ENCODE measurements around the gene BEGAIN.
A peak's percentile ranks its signal among the peaks of the same experiment; 100 is the strongest.

The BEGAIN gene

DNA sequence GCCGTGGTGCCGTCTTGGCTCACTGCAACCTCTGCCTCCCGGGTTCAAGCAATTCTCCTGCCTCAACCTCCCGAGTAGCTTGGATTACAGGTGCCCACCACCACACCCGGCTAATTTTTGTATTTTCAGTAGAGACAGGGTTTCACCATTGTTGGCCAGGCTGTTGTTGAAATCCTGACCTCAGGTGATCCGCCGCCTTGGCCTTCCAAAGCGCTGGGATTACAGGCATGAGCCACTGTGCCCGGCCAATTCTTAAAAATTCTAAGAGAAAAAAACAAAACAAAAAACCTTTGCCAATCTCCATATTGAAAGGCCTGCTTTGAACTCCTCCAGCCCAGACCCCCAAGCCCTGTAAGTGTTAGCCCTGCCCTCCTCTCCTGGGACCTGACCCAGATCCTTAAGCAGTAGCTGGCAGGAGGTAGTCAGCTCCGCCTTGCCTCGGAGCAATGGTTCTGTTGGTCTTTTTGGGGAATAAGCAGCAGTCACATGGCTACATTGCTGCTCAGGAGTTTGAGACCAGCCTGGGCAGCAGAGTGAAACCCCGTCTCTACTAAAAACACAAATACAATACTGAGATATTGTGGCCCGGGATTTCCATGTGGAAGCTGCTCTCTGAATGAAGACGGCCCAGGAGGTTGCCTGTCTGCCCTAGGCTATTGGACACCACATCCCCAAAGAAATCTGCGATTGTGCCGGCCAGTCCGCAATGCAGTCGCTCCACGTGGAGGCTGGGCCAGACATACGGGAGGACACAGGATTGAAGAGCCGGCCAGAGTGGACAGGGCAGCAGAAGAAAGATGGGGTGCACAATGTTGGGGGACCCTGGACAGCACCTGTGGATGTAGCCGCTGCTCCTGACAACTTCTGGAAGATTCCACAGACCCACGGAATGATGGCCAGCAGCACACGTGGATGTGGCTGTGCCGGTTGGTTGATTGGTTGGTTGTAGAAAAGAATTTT is 28.8 kb upstream of the BEGAIN start:
- no peak for DNase-seq

DNA sequence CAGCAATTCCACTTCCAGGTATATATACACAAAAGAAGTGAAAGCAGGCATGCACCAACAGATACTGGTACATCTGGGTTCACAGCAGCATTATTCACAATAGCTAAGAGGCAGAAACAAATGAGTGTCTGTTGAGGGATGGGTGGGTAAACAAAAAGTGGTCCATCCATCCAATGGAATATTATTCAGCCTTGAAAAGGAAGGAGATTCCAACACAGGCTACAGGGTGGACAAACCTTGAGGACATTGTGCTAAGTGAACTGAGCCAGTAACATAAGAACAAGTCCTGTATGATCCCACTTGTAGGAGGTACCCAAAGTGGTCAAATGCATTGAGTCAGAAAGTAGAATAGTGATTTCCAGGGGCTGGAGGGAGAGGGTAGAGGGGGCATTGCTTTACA is 27.6 kb upstream of the BEGAIN start:
- DNase-seq, result no peak

DNA sequence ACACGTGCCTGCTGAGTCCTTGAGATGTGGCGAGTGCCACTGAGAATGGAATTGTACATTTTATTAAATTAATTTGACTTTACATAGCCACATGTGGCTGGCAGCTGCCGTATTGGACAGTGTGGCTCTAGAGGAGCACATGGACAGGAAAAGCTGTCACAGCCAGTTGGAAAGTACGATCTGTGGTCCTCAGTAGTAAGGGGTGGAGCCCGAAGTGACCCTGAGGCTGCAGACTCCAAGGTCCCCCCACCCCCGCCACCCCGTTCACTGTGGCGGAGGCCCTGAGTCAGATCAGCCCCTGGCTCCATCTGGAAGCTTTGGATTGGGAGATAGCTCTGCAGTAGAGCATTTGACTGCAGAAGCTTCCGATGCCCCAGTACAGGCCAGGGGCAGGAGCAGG is 25.8 kb upstream of the BEGAIN start:
- DNase-seq, result peak in 1 of 2 experiments; percentile 9

DNA sequence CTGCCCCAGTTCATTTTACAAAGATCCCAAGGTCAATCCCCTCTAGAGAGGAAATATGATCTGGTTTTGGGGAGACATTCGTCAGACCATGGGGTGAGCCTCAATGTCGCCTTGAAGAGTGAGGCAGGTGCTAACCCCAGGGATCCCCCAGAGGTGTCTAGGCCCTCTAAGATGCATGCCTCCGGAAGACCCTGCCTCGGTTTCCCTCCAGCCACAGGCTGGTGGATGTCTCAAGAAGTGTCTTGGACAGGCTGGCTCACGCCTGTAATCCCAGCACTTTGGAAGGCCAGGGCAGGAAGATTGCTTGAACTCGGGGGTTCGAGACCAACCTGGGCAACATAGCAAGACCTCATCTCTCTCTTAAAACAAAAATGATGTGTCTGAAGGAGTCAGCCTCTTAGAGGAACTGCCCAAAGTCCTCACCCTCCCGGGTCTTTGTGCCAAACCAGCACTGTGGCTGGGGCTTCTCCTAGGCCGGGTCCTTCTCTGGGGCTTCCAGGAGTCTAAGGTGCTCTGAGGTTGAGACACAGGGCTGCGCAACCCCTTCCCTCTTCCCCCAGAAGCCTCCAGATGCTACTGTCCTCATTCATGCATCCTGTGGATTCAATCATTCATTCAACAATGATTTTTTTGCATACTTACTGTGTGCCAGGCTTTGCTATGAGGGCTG is 24.7 kb upstream of the BEGAIN start:
- DNase-seq, result peak in 1 of 2 experiments; percentile 11

DNA sequence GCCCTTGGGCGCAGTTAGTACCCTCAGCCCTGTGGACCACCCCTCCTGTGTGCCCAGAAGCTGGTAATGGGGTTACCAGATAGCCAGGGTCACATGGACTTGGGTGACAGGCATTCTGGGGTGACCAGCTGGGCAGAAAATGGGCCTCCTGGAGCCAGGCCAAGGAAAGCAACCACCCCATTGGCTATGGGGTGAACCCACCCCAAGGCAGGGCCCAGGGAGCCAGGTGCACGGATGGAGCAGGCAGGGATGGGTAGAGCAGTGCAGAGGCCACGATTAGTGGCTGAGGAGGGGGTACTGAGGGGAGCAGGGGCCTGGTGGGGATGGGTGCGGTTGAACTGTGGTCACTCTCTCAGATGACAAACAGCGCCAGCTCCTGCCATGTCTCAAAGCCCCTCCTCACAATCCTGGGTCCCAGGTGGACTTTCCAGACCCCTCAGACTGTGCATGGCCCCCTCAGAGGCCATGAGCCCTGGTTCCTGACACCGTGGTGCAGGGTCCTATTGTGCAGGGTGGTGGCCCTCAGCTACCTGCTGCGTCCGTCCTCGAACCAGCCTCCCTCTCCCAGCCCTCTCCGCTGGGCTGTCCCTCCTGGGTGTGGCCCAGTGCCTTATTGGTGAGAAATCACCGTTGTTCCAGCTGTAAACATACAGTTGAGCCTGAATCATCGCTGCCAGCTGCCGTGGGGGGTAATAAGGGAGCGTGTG is 23.4 kb upstream of the BEGAIN start:
- peak in 1 of 2 experiments; percentile 9 for DNase-seq

- DNase-seq, result peak in 1 of 2 experiments; percentile 9
These were observed 22.7 kb upstream of the BEGAIN start for GRCh38 chr14:100609941-100610391.

- no peak for DNase-seq
These were observed 22.2 kb upstream of the BEGAIN start for GRCh38 chr14:100609331-100609870.

GRCh38 chr14:100608586-100609330 is 21.5 kb upstream of the BEGAIN start:
- no peak for DNase-seq

DNA sequence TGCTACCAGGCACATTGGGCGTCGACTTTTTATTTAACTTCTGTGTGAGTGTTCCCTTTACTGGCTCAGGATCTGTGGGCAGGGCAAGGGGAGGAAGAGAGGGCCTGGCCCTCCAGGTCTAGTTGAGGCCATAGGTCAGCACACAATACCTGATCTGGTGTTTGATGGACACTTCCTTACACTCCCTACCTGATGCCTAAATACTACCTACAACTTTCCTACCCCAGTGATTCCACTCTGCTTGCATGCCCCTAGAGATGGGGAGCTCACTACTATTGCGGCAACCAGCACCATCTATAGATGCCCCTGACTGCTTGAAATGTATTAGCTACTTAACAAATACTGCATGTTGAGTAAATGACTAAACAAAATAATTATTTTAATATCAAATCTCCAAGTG is 20.8 kb upstream of the BEGAIN start:
- DNase-seq, result no peak

- DNase-seq, result no peak
These were observed 20.4 kb upstream of the BEGAIN start for GRCh38 chr14:100607611-100607956.

DNA sequence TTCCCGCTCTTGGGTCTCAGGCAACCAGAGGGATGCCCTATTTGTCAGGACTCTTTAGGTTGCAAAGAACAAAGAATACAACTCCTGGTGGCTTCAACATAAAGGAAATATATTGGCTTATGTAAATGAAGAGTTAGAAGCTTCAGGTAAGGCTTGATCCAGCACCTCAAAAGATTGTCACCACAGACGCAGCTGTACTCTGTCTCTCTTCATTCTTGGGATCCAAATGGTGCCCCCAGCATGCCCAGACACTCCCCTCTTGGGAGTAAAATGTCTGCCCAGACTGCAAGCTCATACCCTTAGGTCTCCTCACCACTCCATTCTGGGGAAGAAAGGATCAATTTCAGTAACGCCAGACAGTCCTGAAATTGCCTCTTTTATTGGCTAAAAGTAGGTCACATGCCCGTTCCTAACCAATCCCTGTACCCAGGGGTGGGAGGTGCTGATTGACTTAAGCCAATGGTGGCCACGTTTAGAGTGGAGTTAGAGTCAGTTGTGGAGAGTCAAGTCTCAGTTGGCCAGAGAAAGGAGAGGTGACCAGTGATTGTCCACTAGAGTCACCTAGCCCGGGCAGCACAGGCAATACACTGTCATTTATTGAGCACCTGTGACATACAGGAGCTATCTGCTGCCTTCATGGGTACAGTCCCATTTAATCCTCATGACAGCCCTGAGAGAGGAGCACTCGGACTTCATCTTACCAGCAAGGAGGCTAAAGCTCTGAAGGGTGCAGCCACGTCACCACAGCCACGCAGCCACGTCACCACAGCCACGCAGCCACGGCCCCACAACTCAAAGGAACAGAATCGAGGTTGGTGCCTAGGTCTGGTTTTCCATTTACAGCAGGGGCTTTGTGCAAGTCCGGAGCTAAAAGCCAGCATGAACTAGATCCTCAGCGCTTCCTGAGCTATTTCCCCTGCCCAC is 19.7 kb upstream of the BEGAIN start:
- DNase-seq, result peak in 1 of 2 experiments; percentile 18

DNA sequence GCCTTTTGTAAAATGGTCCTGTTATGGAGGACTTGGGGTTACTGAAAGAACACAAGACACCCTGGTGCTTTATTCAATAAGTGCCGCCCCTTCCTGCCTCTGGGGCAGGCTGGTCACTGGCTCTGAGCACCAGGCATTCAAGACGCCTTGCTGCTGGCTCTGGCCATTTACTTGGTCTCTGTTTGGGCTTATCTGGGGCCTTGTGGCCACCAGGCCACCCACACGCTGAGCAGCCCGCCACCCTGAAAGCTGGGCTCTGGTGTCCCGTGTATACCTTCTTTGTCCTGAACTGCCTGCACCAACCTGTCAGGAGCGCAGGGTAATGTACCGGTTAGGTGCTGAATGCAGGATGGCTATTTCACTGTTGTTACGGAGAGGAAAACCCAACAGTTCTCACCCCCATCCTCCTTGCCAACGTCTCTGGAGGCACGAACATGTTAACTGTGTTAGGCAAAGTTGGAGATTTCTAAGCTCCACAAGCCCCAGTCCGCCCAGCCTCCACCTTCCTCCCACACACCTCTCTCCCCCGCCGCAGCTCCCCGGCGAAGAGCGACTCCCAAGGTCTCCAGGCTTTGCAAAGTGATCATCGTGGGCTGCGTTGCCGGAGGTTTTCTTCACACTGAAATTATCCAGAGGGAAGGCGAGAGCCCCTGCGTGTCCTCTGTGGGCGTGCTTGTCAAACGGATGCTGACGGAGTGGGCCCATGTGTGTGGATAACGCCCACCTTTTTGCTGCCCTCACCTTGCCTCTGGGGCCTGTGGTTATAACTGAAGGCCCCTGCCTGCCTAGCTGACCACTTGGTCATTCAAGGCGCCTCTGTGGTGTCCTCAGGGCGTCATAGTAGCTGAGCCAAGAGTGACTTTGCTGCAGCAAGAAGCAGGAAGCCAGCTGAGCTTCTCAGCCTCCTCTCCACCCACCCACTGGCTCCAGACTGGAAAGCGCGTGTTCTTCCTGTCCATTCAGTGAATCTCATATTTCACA is 18.8 kb upstream of the BEGAIN start:
- peak in 1 of 2 experiments; percentile 9 for DNase-seq

DNA sequence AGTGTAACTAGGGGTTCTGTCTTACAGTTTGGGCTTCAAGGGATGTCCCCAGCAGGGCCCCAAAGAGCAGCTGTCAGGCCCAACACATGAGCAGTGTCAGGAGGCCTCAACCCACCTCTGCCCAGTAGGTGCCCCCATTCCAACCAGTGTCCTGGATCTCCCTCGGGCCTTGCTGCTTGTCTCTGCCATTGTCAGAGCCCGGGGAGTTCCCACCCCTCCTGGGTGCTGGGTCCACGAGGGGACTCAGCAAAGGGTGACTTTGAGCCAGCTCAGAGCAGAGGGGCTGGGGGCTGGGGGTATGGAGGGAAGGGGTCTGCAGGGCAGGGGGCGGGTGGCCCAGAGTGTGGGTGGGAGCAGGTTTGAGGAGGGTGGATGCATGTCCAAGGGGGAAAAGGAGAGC is 18.0 kb upstream of the BEGAIN start:
- no peak for DNase-seq

DNA sequence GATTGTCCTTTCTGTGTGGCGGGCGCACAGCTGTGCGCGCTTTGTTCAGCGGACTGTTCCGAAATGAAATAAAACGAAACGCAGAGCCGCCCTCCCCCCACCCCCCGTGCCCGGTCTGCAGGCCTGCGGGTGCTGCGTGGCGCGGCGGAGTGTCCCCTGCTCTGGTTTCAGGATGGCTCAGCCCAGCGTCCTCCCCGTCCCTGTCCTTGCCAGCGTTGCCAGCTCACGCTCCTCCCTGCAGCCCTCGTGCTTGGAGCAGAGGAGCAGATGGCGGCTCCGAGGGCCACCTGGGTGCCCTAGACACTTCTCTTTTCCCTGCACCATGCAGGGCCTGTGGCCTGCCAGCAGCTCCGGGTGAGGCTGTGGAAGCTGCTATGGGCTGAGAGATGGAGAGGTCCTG is 17.5 kb upstream of the BEGAIN start:
- no peak for DNase-seq

GRCh38 chr14:100604121-100604501 is 16.9 kb upstream of the BEGAIN start:
- no peak for DNase-seq

- DNase-seq, result peak in 1 of 2 experiments; percentile 5
These were observed 16.3 kb upstream of the BEGAIN start for GRCh38 chr14:100603341-100604120.

DNA sequence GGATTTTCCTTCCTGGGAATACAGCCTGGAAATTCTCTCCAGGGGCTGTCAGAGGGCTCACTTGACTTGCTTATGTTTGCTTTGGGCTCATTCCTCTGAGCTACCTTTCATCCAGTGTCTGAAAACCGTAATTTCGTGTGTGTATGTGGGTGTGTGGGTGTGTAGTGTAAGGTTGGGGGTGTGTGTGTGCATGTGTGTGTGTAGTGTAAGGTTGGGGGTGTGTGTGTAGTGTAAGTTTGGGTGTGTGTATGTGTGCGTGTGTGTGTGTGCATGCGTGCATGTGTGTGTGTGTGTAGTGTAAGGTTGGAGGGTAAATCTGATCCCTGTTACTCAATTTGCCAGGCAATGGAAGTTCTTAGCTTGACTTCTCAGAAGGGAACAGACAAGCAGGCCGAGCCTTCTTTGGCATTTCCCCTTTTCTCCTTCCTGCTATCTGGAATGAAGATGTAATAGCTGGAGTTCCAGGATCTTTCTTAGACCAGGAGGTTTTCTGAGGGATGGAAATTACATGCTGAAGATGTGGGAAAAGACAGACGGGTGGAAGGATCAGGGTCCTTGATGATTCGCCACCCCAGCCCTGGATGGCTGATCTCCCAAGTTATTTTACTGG is 15.5 kb upstream of the BEGAIN start:
- DNase-seq, result no peak

GRCh38 chr14:100601914-100602313 is 14.7 kb upstream of the BEGAIN start:
- no peak for DNase-seq

- DNase-seq, result no peak
These were observed 13.8 kb upstream of the BEGAIN start for GRCh38 chr14:100601064-100601463.
